Measurements from ENCODE around the gene TRPC4AP. TPM values are rescaled to one million over a fixed set of nuclear protein-coding genes. Genes with fewer than 3 reads are reported as not detected.

Gene TRPC4AP
- total and polyA plus RNA-seq, 8 donors = 26.2 to 89.0 (median 52.4) TPM

GRCh38 chr20:35020108-35020928 lies 72.3 kb downstream of the TRPC4AP start:
- intact Hi-C loops (cut with DNase I; ENCODE audit: low total_unique reads) = no loop called here
- Histone ChIP-seq H3K27ac (peak overlapping the region in 3 of 5 donors; percentile 14 to 53 (median 42)), H3K4me1 (peaks cover 0 to 37% (median 13%) of the 10 kb centered on the region in 4 donors), H3K36me3 (peaks cover 24 to 100% (median 95%) of the 10 kb centered on the region in 4 donors), H3K27me3 (no peaks in the 10 kb centered on the region), H3K9me3 (no peaks in the 10 kb centered on the region), H3K4me3 (no peak overlapping the region)
- DNase-seq = no peak
- 83 to 92% (median 86%) methylated on average over 8 of the region's 8 CpGs for WGBS, 5 donors
- TF ChIP-seq, protein P1, sequence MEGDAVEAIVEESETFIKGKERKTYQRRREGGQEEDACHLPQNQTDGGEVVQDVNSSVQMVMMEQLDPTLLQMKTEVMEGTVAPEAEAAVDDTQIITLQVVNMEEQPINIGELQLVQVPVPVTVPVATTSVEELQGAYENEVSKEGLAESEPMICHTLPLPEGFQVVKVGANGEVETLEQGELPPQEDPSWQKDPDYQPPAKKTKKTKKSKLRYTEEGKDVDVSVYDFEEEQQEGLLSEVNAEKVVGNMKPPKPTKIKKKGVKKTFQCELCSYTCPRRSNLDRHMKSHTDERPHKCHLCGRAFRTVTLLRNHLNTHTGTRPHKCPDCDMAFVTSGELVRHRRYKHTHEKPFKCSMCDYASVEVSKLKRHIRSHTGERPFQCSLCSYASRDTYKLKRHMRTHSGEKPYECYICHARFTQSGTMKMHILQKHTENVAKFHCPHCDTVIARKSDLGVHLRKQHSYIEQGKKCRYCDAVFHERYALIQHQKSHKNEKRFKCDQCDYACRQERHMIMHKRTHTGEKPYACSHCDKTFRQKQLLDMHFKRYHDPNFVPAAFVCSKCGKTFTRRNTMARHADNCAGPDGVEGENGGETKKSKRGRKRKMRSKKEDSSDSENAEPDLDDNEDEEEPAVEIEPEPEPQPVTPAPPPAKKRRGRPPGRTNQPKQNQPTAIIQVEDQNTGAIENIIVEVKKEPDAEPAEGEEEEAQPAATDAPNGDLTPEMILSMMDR (IDR thresholded peaks at IDR 0.05) = no peak
- no peak for TF ChIP-seq EP300 (IDR thresholded peaks at IDR 0.05)
- TF ChIP-seq POLR2AphosphoS5 (IDR thresholded peaks at IDR 0.05) = no peak
- no peak for TF ChIP-seq POLR2A (IDR thresholded peaks at IDR 0.05)

DNA sequence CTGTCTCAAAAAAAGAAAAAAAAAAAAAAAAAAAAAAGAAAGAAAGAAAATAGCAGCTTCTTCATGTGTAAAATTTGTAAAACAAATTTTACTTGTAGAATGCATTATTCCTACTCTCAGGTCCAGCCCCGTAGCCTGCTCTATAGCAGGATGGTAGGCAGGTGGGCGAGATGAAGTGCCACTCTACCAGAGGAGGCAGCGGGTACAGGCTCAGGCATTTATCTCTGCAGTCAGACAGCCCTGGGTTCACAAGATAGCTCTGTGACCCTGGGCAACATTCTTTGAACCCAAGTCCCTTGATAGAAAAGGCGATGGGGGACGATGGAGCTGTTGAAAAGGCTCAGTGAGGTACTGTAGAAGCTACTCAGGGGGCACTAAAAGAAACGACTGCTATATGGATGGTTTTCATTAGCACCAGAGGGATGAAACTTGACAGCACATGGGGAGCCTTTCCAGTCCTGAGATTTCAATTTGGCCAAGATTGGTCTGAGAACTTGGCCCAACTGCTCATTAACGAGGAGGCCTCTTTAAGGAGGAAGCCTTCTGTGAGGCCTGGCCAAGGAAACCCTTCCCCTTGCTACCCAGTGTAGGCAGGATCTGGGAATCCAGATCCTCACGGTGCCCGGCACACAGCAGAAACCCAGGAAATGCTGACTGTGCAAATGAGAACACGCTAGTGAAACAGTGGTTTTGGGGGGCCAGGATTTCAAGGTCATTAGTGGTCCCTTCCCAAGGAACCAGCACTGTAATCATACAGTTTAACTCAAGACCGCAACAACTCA lies 73.8 kb downstream of the TRPC4AP start:
- Histone ChIP-seq H3K36me3 (peaks cover 37 to 100% (median 95%) of the 10 kb centered on the region in 4 donors), H3K4me3 (no peak overlapping the region), H3K27me3 (no peaks in the 10 kb centered on the region), H3K9me3 (no peaks in the 10 kb centered on the region), H3K4me1 (peaks cover 0 to 37% (median 13%) of the 10 kb centered on the region in 4 donors), H3K27ac (peak overlapping the region in 2 of 5 donors; percentile 5 to 16)
- DNase-seq = no peak
- intact Hi-C loops (cut with DNase I; ENCODE audit: low total_unique reads) = no loop called here
- TF ChIP-seq EP300 (IDR thresholded peaks at IDR 0.05) = no peak
- no peak for TF ChIP-seq POLR2AphosphoS5 (IDR thresholded peaks at IDR 0.05)
- TF ChIP-seq, protein P1 (IDR thresholded peaks at IDR 0.05) = no peak
- no peak for TF ChIP-seq POLR2A (IDR thresholded peaks at IDR 0.05)
- WGBS, 5 donors = 70 to 84% (median 83%) methylated on average over 11 of the region's 11 CpGs

DNA sequence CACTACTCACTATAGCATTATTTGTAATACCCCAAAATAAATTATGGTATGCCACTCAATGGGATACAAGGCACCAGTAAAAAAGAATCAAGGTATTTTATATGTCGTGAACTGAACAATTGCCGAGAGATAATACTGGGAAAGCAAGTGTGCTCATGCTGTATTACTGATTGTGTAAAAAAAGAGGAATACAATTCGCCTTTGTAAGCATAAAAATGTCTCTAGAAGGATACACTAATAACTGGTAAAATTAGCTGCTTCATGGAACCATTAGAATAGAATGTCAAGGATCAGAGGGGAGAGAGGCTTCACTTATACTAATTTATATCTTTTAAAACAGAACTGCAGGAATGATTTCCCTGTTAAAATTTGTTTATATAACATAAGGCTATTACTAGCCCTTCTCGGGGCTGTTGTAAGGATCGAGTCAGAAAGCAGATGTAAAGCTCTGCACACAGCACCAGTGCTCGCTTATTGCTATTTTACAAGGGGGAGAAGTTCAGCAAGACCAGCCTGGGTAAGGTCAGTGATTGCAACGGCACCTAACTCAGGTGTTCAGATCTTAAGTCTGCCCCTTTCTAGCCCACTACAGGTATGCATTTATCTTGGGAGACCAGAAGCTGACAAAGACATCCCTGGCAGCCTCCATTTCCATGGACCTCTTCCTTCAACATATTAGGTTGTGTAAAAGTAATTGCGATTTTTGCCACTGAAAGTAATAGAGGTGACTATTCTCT lies 75.3 kb downstream of the TRPC4AP start:
- no peaks in the 10 kb centered on the region for H3K9me3 ChIP-seq
- DNase-seq = no peak
- no peaks in the 10 kb centered on the region for H3K27me3 ChIP-seq
- 84 to 90% (median 88%) methylated on average over 8 of the region's 8 CpGs for WGBS, 5 donors
- TF ChIP-seq POLR2A (IDR thresholded peaks at IDR 0.05) (no peak), EP300 (IDR thresholded peaks at IDR 0.05) (no peak)
- H3K4me1 ChIP-seq = peaks cover 0 to 37% (median 16%) of the 10 kb centered on the region in 4 donors
- peak overlapping the region in 2 of 5 donors; percentile 5 to 22 for H3K27ac ChIP-seq
- no peak overlapping the region for H3K4me3 ChIP-seq
- H3K36me3 ChIP-seq = peaks cover 52 to 100% (median 95%) of the 10 kb centered on the region in 4 donors
- intact Hi-C loops (cut with DNase I; ENCODE audit: low total_unique reads) = no loop called here

DNA sequence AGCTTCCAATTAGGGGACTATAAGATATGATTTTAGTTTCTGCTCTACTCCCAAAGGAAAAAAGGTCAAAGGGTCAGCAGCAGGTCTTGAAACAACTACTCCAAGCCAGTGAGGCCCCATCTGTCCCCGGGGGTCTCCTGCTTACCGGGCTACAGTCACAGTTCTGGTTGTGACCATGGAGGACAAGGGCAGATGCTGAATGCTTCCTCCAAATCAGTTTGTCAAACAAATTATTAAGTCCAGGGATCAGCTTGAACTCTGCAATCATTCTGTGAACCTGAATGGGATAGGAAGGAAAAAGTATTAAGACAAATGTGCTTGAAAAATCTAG lies 76.8 kb downstream of the TRPC4AP start:
- Histone ChIP-seq H3K36me3 (peaks cover 59 to 100% (median 95%) of the 10 kb centered on the region in 4 donors), H3K4me3 (no peak overlapping the region), H3K27me3 (no peaks in the 10 kb centered on the region), H3K4me1 (peaks cover 0 to 39% (median 14%) of the 10 kb centered on the region in 4 donors), H3K9me3 (no peaks in the 10 kb centered on the region), H3K27ac (no peak overlapping the region)
- no peak for TF ChIP-seq EP300 (IDR thresholded peaks at IDR 0.05)
- no peak for TF ChIP-seq POLR2AphosphoS5 (IDR thresholded peaks at IDR 0.05)
- TF ChIP-seq POLR2A (IDR thresholded peaks at IDR 0.05) = no peak
- TF ChIP-seq, protein P1 (IDR thresholded peaks at IDR 0.05) = no peak
- intact Hi-C loops (cut with DNase I; ENCODE audit: low total_unique reads) = no loop called here
- WGBS, 5 donors = 75 to 89% (median 87%) methylated on average over 2 of the region's 2 CpGs
- DNase-seq = no peak
